K562 (cell line): ENCODE data around the gene CFAP157. TPM values are rescaled to one million over a fixed set of nuclear protein-coding genes. Genes with fewer than 3 reads are reported as not detected.
A peak's percentile ranks its signal among the peaks of the same experiment; 100 is the strongest.

Source experiments
- ATAC-seq: fragments of 200-7000 bp; cut with Tn5 transposase; 3 replicates; pipeline ENCODE4 v1.9.1; 2020; ENCODE audit warnings: moderate library complexity
- BruUV-seq: library from RNA; stranded (reverse); fragments of 400-500 nt; replicated peaks from 2 replicates; lab custom pipeline; 2021; lab: Mats Ljungman, UMichigan
- CTCF ChIA-PET: fragments of 300-600 bp; formaldehyde crosslinking; extraction: SDS; loops from one replicate; lab custom pipeline; 2021; ENCODE audit warnings: low intra/inter-chr PET ratio; lab: Yijun Ruan, JAX
- POLR2A ChIA-PET: fragments of 300-600, 350-650 bp; sonication (Branson Sonifier 250); formaldehyde crosslinking; extraction: SDS; loops from one replicate; lab custom pipeline; 2021; ENCODE audit warnings: antibody characterized with exemption, inconsistent platforms; lab: Yijun Ruan, JAX
- DNase-seq, 4 experiments: peaks; one replicate each; pipeline versions ENCODE4 v3.0.0 to v3.0.0-alpha.2; 2011 to 2018; ENCODE audit warnings: low spot score in 3 of 4, mixed read lengths in 3 of 4; ENCODE audit errors: extremely low read depth in 1 of 4
- FAIRE-seq: peaks from 2 replicates; lab custom pipeline; 2011; peaks lifted over from hg19 to GRCh38; lab: Jason Lieb, UNC
- H2AFZ ChIP-seq: 2 replicates; pipeline ENCODE4 v1.6.0; 2011; ENCODE audit warnings: low read depth, low read length, control low read depth, inconsistent platforms
- H3K27ac ChIP-seq: fragments of 200-600 bp; 3 replicates; pipeline ENCODE4 v1.8.0; 2011; ENCODE audit warnings: low read depth, mild to moderate bottlenecking, control low read depth, inconsistent platforms, low read length, moderate library complexity, mixed read lengths; ENCODE audit errors: extremely low read depth
- H3K27me3 ChIP-seq, 2 experiments: fragments of 300-600 bp in 1 of 2; 2 replicates in 1 of 2; 3 replicates in 1 of 2; pipeline versions ENCODE4 v1.6.0 to v1.8.0; 2011; ENCODE audit warnings: inconsistent platforms in 2 of 2, low read length in 2 of 2, mild to moderate bottlenecking in 1 of 2, mixed read lengths in 1 of 2, moderate library complexity in 1 of 2; ENCODE audit not compliant: control insufficient read depth in 2 of 2, insufficient read depth in 2 of 2
- H3K36me3 ChIP-seq: fragments of 300-600 bp; 3 replicates; pipeline ENCODE4 v1.8.0; 2011; ENCODE audit warnings: mild to moderate bottlenecking, low read length, inconsistent platforms; ENCODE audit not compliant: control insufficient read depth, insufficient read depth
- H3K4me1 ChIP-seq, 2 experiments: fragments of 200-600 bp in 1 of 2; replicated peaks in 1 of 2; 2 replicates in 1 of 2; 3 replicates in 1 of 2; pipeline versions ENCODE4 v1.5.1 to v1.8.0; 2011; ENCODE audit warnings: inconsistent platforms in 2 of 2, low read length in 2 of 2, mild to moderate bottlenecking in 1 of 2, mixed read lengths in 1 of 2, moderate library complexity in 1 of 2; ENCODE audit not compliant: control insufficient read depth in 2 of 2, insufficient read depth in 2 of 2
- H3K4me2 ChIP-seq: 2 replicates; pipeline ENCODE4 v1.6.1; 2011; ENCODE audit warnings: low read length, control low read depth, inconsistent platforms, mixed read lengths; ENCODE audit not compliant: insufficient read depth
- H3K4me3 ChIP-seq: fragments of 200-600 bp; sonication (generic), shearing (Covaris generic); 2 replicates; pipeline ENCODE4 v1.5.1; 2016; ENCODE audit warnings: control low read depth, inconsistent platforms
- H3K79me2 ChIP-seq: fragments of 200-600 bp; 3 replicates; pipeline ENCODE4 v1.8.0; 2011; ENCODE audit warnings: low read length, inconsistent platforms; ENCODE audit not compliant: control insufficient read depth, insufficient read depth
- H3K9ac ChIP-seq, 2 experiments: 2 replicates each; pipeline versions ENCODE4 v1.6.0 to v1.6.1; 2011; ENCODE audit warnings: low read depth in 2 of 2, low read length in 2 of 2, control low read depth in 1 of 2, inconsistent platforms in 1 of 2, mild to moderate bottlenecking in 1 of 2, mixed read lengths in 1 of 2; ENCODE audit not compliant: insufficient read depth in 1 of 2
- H3K9me1 ChIP-seq: one replicate; pipeline ENCODE4 v1.6.0; 2011; ENCODE audit warnings: inconsistent platforms, mild to moderate bottlenecking, low read length, moderate library complexity; ENCODE audit not compliant: control insufficient read depth, insufficient read depth
- H3K9me3 ChIP-seq: replicated peaks from 2 replicates; pipeline ENCODE4 v1.5.1; 2011; ENCODE audit warnings: low read depth, low read length, inconsistent platforms; ENCODE audit not compliant: control insufficient read depth, insufficient read depth
- H4K20me1 ChIP-seq: replicated peaks from 2 replicates; pipeline ENCODE4 v1.6.1; 2011; ENCODE audit warnings: low read length, inconsistent platforms, mixed read lengths; ENCODE audit not compliant: control insufficient read depth, insufficient read depth
- BCOR ChIP-seq: fragments of 450-650 bp; IDR thresholded peaks from 2 replicates; pipeline ENCODE4 v1.6.1; 2016
- KDM1A ChIP-seq, 2 experiments: fragments of 450-650 bp; IDR thresholded peaks; 2 replicates each; pipeline ENCODE4 v1.6.1; 2016; ENCODE audit warnings: mild to moderate bottlenecking in 2 of 2
- MEIS2 ChIP-seq: fragments of 450-650 bp; IDR thresholded peaks from 2 replicates; pipeline ENCODE4 v1.6.1; 2014; ENCODE audit warnings: mild to moderate bottlenecking; ENCODE audit not compliant: partially characterized antibody
- RBM25 ChIP-seq: fragments of 200-400 bp; formaldehyde crosslinking; IDR thresholded peaks from 2 replicates; pipeline ENCODE4 v1.6.1; 2018; ENCODE audit warnings: low read length, low read depth, moderate library complexity; ENCODE audit not compliant: severe bottlenecking
- SIX5 ChIP-seq, 2 experiments: IDR thresholded peaks; 2 replicates each; pipeline ENCODE4 v1.6.1; 2011; ENCODE audit warnings: low read length in 2 of 2, borderline replicate concordance in 1 of 2, low read depth in 1 of 2, mild to moderate bottlenecking in 1 of 2, moderate library complexity in 1 of 2; ENCODE audit not compliant: insufficient read depth in 1 of 2
- SMARCA5 ChIP-seq: fragments of 450-650 bp; IDR thresholded peaks from 2 replicates; pipeline ENCODE4 v1.6.1; 2016
- ZFP36 ChIP-seq: fragments of 150-350 bp; IDR thresholded peaks from 2 replicates; pipeline ENCODE4 v1.6.1; 2018; ENCODE audit warnings: low read length, low read depth; ENCODE audit not compliant: partially characterized antibody
- WGBS: fragments of 100-300 bp; shearing (Covaris generic); methylation state at CpG from one replicate; pipeline ENCODE4 v1.1.6; 2016; ENCODE audit warnings: low coverage, mixed read lengths; ENCODE audit not compliant: insufficient coverage; ENCODE audit errors: missing lambda C conversion rate; 5-methylcytosine and 5-hydroxymethylcytosine counted together
- in situ Hi-C: fragments of 300-500 bp; cut with MboI; formaldehyde crosslinking; loops from 4 replicates; pipeline ENCODE4 v1.15.0; 2018; ENCODE audit warnings: inconsistent platforms, mixed read lengths
- intact Hi-C: fragments of 100-400 bp; cut with micrococcal nuclease; formaldehyde crosslinking; loops from 2 replicates; pipeline ENCODE4 v1.14.2; 2022
- polyA plus RNA-seq, 8 experiments: library from polyadenylated mRNA; depleted of rRNA in 4 of 8; stranded (reverse) in 5 of 8; unstranded in 3 of 8; fragments of >200 nt; fragmentation: Nextera tagmentation in 2 of 8; fragmentation: Illumina TruSeq in 1 of 8; extraction: Ambion mirVana in 2 of 8; extraction: Trizol in 1 of 8; gene quantifications; 2 replicates each; pipeline versions ENCODE4 v1.2.1 to v1.2.3, GENCODE V29; 2011 to 2014; ENCODE audit warnings: inconsistent platforms in 1 of 8, missing spikeins in 1 of 8
- total RNA-seq, 7 experiments: library from RNA; depleted of rRNA in 6 of 7; stranded (reverse); fragments of >200 nt in 6 of 7; fragmentation: Illumina TruSeq in 2 of 7; extraction: Trizol in 2 of 7; gene quantifications; 2 replicates each; pipeline versions ENCODE4 v1.2.1 to v1.2.3, GENCODE V29; 2011 to 2021; ENCODE audit warnings: low replicate concordance in 1 of 7
- TF ChIP-seq, protein P1 (sequence below): sonication (generic); formaldehyde crosslinking; IDR thresholded peaks from 2 replicates; pipeline ENCODE4 v1.8.1; 2023; ENCODE audit warnings: mild to moderate bottlenecking, missing genetic modification reagents

The CFAP157 gene
- total and polyA plus RNA-seq, 9 of the 15 experiments (the other 6 are each of a cell fraction or from before 2014, with no cell fraction given), result 0.03 TPM; not detected in 8

DNA sequence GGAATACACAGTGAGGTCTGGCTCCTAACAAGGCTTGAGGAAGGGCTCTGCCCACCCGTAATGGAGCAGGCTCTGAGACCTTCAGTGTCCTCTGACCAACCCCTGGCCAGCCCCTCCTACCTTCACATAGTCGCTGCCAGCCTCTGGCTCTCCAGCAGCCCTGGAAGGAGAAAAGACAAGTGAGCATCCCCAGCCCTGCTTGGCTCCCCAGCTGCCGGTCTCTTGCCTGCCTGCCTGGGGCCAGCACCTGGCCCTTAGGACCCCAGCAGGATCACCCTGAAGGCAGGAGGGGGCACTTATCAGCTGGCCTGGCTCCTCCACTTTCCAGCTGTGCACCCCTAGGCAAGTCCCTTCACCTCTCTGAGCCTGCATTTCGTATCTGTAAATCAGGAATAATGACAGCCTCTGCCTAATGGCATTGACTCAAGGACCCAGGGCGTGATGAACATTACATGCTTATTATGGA lies 54.7 kb downstream of the CFAP157 start:
- Histone ChIP-seq H3K27me3 (no peaks in the 10 kb centered on the region; a peak in 1 of 5 replicates), H3K9ac (0 out of 4 replicates have a peak overlapping the region, but pooled peaks of 1 of the 2 experiments have one; percentile 20), H2AFZ (no peak overlapping the region), H3K4me2 (no peak overlapping the region), H3K36me3 (no peaks in the 10 kb centered on the region), H4K20me1 (no peaks in the 10 kb centered on the region; the same call in 1 of the 2 replicates), H3K9me3 (no peaks in the 10 kb centered on the region), H3K27ac (no peak overlapping the region), H3K4me1 (peaks cover 21 to 29% of the 10 kb centered on the region in 2 experiments), H3K9me1 (peaks cover 3% of the 10 kb centered on the region), H3K79me2 (no peaks in the 10 kb centered on the region), H3K4me3 (no peak overlapping the region)
- DNase-seq (no peak), ATAC-seq (no peak), FAIRE-seq (no peak)
- intact Hi-C loops (no loop called here), in situ Hi-C loops (loop anchor here (25.0 kb wide), 1 partner anchor 601 kb away; the partner anchor contains the start of gene URM1)
- TF ChIP-seq SIX5 (IDR thresholded peaks at IDR 0.05; ENCODE audit: borderline replicate concordance in 1 of 2, insufficient read depth in 1 of 2, low read depth in 1 of 2, low read length in 2 of 2), result no peak
- TF ChIP-seq ZFP36, result peak; percentile 82
- TF ChIP-seq BCOR, result peak; percentile 43; the same call in 1 of the 2 replicates
- 0 out of 4 replicates have a peak, but pooled peaks of 1 of the 2 experiments have one; percentile 8 for TF ChIP-seq KDM1A (IDR thresholded peaks at IDR 0.05)
- TF ChIP-seq RBM25, result peak; percentile 12
- TF ChIP-seq SMARCA5, result 0 out of 2 replicates have a peak, but pooled peaks have one; percentile 30
- TF ChIP-seq, protein P1, sequence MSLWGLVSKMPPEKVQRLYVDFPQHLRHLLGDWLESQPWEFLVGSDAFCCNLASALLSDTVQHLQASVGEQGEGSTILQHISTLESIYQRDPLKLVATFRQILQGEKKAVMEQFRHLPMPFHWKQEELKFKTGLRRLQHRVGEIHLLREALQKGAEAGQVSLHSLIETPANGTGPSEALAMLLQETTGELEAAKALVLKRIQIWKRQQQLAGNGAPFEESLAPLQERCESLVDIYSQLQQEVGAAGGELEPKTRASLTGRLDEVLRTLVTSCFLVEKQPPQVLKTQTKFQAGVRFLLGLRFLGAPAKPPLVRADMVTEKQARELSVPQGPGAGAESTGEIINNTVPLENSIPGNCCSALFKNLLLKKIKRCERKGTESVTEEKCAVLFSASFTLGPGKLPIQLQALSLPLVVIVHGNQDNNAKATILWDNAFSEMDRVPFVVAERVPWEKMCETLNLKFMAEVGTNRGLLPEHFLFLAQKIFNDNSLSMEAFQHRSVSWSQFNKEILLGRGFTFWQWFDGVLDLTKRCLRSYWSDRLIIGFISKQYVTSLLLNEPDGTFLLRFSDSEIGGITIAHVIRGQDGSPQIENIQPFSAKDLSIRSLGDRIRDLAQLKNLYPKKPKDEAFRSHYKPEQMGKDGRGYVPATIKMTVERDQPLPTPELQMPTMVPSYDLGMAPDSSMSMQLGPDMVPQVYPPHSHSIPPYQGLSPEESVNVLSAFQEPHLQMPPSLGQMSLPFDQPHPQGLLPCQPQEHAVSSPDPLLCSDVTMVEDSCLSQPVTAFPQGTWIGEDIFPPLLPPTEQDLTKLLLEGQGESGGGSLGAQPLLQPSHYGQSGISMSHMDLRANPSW (CRISPR knock-in tag), result no peak
- peak; percentile 2 for TF ChIP-seq MEIS2
- BruUV-seq, result no TSS peak
- 8% methylated on average over 5 of the region's 5 CpGs for WGBS
- POLR2A ChIA-PET, result interaction anchor here (0.5 to 0.7 kb wide), 2 partner anchors 28 to 48 kb away, joined by 3 to 4 read pairs; no protein-coding TSS in a partner anchor
- CTCF ChIA-PET, result no interaction called here
